GM12878 (cell line): ENCODE data around the gene ATAD2B.
"Not testable (repeated sequence)": the region's sequence is repeated elsewhere in the genome, so short reads cannot be mapped to it uniquely, and the experiment has no call there.

Experiments
- CTCF ChIP-seq, 3 experiments: IDR thresholded peaks in 2 of 3; conservative IDR thresholded peaks in 1 of 3; 2 replicates each; pipeline ENCODE4 v1.5.1; 2011; ENCODE audit warnings: low read depth in 3 of 3, low read length in 3 of 3, mild to moderate bottlenecking in 3 of 3, control low read depth in 2 of 3, moderate library complexity in 2 of 3, inconsistent platforms in 1 of 3, mixed read lengths in 1 of 3; ENCODE audit not compliant: control insufficient read depth in 2 of 3, insufficient read depth in 1 of 3; ENCODE audit errors: extremely low read depth in 1 of 3
- TF ChIP-seq, protein P1 (sequence below): fragments of 450-650 bp; IDR thresholded peaks from 2 replicates; pipeline ENCODE4 v1.6.1; 2017; ENCODE audit warnings: borderline replicate concordance

- TF ChIP-seq CTCF (IDR thresholded peaks at IDR 0.05 in 2 of 3, conservative IDR thresholded peaks at IDR 0.05 in 1 of 3; ENCODE audit: control insufficient read depth in 2 of 3, extremely low read depth in 1 of 3, insufficient read depth in 1 of 3, low read depth in 3 of 3, low read length in 3 of 3) = not testable (repeated sequence)
- TF ChIP-seq, protein P1, sequence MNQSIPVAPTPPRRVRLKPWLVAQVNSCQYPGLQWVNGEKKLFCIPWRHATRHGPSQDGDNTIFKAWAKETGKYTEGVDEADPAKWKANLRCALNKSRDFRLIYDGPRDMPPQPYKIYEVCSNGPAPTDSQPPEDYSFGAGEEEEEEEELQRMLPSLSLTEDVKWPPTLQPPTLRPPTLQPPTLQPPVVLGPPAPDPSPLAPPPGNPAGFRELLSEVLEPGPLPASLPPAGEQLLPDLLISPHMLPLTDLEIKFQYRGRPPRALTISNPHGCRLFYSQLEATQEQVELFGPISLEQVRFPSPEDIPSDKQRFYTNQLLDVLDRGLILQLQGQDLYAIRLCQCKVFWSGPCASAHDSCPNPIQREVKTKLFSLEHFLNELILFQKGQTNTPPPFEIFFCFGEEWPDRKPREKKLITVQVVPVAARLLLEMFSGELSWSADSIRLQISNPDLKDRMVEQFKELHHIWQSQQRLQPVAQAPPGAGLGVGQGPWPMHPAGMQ = not testable (repeated sequence)
Observed at GRCh38 chr2:23780465-23780864, 146.5 kb downstream of the ATAD2B start.
